Osteoblast (primary cell): Measurements from ENCODE around the gene THAP7. TPM values are rescaled to one million over a fixed set of nuclear protein-coding genes. Genes with fewer than 3 reads are reported as not detected.

Source experiments
- DNase-seq: peaks from one replicate; pipeline ENCODE4 v3.0.0; 2011; ENCODE audit warnings: low spot score, mixed read lengths; ENCODE audit not compliant: insufficient read length; ENCODE audit errors: missing footprints
- H2AFZ ChIP-seq: 2 replicates; pipeline ENCODE4 v1.6.0; 2011; ENCODE audit warnings: mild to moderate bottlenecking, low read length
- H3K27ac ChIP-seq: 2 replicates; pipeline ENCODE4 v1.5.1; 2011; ENCODE audit warnings: mild to moderate bottlenecking, low read depth, low read length, moderate library complexity
- H3K27me3 ChIP-seq: 2 replicates; pipeline ENCODE4 v1.6.0; 2012; ENCODE audit warnings: mild to moderate bottlenecking, control low read depth, inconsistent platforms, low read length, moderate library complexity; ENCODE audit not compliant: insufficient read depth
- H3K36me3 ChIP-seq: 2 replicates; pipeline ENCODE4 v1.5.1; 2011; ENCODE audit warnings: mild to moderate bottlenecking, low read length, control low read depth, moderate library complexity; ENCODE audit not compliant: insufficient read depth
- H3K4me1 ChIP-seq: 2 replicates; pipeline ENCODE4 v1.5.1; 2011; ENCODE audit warnings: mild to moderate bottlenecking, low read length, control low read depth, moderate library complexity; ENCODE audit not compliant: insufficient read depth
- H3K4me2 ChIP-seq: 2 replicates; pipeline ENCODE4 v1.6.0; 2011; ENCODE audit warnings: mild to moderate bottlenecking, low read length; ENCODE audit not compliant: insufficient read depth
- H3K4me3 ChIP-seq: fragments of 200-600 bp; sonication (generic); 3 replicates; pipeline ENCODE4 v1.5.1; 2012; ENCODE audit warnings: mild to moderate bottlenecking, low read length, inconsistent platforms; ENCODE audit not compliant: insufficient read depth
- H3K79me2 ChIP-seq: 2 replicates; pipeline ENCODE4 v1.6.0; 2012; ENCODE audit warnings: mild to moderate bottlenecking, low read length, control low read depth, inconsistent platforms; ENCODE audit not compliant: insufficient read depth
- H3K9me3 ChIP-seq: 2 replicates; pipeline ENCODE4 v1.5.1; 2011; ENCODE audit warnings: low read depth, low read length, control low read depth
- H4K20me1 ChIP-seq: 2 replicates; pipeline ENCODE4 v1.6.0; 2012; ENCODE audit warnings: mild to moderate bottlenecking, low read length, control low read depth; ENCODE audit not compliant: insufficient read depth
- total RNA-seq: library from RNA; depleted of rRNA; stranded (reverse); fragments of >200 nt; gene quantifications from 2 replicates; pipeline ENCODE4 v1.2.3, GENCODE V29; 2012
- TF ChIP-seq, protein P1 (sequence below): IDR thresholded peaks from 2 replicates; pipeline ENCODE4 v1.5.1; 2011; ENCODE audit warnings: mild to moderate bottlenecking, low read depth, low read length, moderate library complexity; ENCODE audit errors: extremely low read depth

Gene THAP7
- total RNA-seq, 1 donor: 24.2 TPM

DNA sequence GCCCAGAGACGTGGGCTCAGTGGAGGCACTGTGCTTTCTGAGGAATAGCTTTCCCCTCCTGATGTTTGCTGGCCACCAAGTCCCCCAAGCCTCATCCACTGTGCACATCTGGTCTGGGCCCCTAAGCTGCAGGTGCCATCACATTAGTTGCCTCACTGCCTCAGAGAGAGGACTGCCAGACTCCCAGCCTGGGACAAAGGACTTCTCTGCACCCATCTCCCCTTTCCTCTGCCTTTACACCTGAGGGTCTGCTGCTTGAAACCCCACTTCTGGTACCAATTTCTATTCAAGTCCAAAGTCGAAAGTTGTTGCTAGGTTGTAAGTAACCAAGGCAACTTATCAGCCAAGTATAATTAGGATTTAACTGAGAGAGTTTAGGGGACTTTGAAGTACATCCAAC, 23.5 kb downstream of the THAP7 start:
- Histone ChIP-seq H3K9me3 (peaks cover 7% of the 10 kb centered on the region), H3K4me3 (no peak overlapping the region), H3K36me3 (no peaks in the 10 kb centered on the region), H4K20me1 (no peaks in the 10 kb centered on the region), H3K4me2 (no peak overlapping the region), H3K27me3 (no peaks in the 10 kb centered on the region), H3K27ac (no peak overlapping the region), H3K4me1 (peaks cover 26% of the 10 kb centered on the region), H2AFZ (no peak overlapping the region), H3K79me2 (peaks cover 15% of the 10 kb centered on the region)
- TF ChIP-seq, protein P1, sequence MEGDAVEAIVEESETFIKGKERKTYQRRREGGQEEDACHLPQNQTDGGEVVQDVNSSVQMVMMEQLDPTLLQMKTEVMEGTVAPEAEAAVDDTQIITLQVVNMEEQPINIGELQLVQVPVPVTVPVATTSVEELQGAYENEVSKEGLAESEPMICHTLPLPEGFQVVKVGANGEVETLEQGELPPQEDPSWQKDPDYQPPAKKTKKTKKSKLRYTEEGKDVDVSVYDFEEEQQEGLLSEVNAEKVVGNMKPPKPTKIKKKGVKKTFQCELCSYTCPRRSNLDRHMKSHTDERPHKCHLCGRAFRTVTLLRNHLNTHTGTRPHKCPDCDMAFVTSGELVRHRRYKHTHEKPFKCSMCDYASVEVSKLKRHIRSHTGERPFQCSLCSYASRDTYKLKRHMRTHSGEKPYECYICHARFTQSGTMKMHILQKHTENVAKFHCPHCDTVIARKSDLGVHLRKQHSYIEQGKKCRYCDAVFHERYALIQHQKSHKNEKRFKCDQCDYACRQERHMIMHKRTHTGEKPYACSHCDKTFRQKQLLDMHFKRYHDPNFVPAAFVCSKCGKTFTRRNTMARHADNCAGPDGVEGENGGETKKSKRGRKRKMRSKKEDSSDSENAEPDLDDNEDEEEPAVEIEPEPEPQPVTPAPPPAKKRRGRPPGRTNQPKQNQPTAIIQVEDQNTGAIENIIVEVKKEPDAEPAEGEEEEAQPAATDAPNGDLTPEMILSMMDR: no peak
- no peak for DNase-seq

DNA sequence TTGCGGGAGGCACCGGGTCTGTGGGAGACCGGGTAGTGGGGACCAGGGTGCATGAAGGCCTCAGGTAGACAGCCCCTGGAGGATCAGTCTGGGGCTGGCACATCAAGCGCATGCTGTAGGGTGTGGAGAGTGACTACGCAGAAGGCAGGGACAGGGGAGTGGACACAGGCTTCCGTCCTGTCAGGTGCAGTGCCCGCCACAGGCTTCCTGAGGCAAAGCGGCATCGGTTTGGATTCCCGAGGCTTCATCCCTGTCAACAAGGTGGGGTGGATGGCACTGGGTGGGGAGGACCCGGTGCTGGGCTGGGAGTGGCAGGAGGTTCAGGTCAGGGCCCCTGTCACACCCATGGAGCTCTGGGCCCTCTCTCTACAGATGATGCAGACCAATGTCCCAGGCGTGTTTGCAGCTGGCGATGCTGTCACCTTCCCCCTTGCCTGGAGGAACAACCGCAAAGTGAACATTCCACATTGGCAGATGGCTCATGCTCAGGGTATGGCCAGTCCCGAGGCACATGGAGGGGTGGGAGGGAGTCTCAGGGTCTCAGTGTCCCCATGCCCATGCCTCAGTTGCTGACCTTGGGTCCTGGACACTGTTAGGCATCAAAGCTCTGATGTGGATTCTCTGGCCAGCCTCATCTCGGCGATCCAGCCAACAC, 24.3 kb downstream of the THAP7 start:
- TF ChIP-seq, protein P1: no peak
- H2AFZ ChIP-seq: no peak overlapping the region

DNA sequence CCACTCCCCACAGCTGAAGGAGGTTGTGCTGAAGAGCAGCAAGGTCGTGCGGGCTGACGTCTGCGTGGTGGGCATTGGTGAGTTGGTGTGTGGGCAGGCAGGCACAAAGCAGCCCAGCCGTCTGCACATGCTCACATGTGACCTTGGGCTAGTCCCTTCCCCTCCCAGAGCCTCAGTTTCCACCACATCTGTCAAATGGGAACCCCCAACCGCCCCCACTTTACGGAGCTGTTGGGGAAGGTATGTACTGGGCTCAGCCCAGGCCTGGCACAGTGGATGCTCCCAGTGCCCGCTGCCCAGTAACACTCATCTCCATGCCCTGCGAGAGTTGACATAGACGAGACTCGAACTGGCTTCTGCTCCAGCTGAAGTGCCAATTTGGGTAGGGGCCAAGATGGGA, 24.9 kb downstream of the THAP7 start:
- Histone ChIP-seq H2AFZ (no peak overlapping the region), H3K27ac (no peak overlapping the region), H3K4me2 (no peak overlapping the region), H3K36me3 (no peaks in the 10 kb centered on the region), H3K79me2 (peaks cover 2% of the 10 kb centered on the region), H3K27me3 (no peaks in the 10 kb centered on the region), H4K20me1 (no peaks in the 10 kb centered on the region), H3K9me3 (peaks cover 7% of the 10 kb centered on the region), H3K4me1 (peaks cover 17% of the 10 kb centered on the region), H3K4me3 (no peak overlapping the region)
- TF ChIP-seq, protein P1: no peak
- DNase-seq: no peak

More for the DNA sequence above, 24.3 kb downstream of the THAP7 start:
- no peaks in the 10 kb centered on the region for H3K36me3 ChIP-seq
- H3K27ac ChIP-seq: no peak overlapping the region
- H3K9me3 ChIP-seq: peaks cover 7% of the 10 kb centered on the region
- H3K27me3 ChIP-seq: no peaks in the 10 kb centered on the region
- no peaks in the 10 kb centered on the region for H4K20me1 ChIP-seq
- no peak overlapping the region for H3K4me3 ChIP-seq
- DNase-seq: no peak
- peaks cover 18% of the 10 kb centered on the region for H3K4me1 ChIP-seq
- H3K79me2 ChIP-seq: peaks cover 8% of the 10 kb centered on the region
- H3K4me2 ChIP-seq: no peak overlapping the region

DNA sequence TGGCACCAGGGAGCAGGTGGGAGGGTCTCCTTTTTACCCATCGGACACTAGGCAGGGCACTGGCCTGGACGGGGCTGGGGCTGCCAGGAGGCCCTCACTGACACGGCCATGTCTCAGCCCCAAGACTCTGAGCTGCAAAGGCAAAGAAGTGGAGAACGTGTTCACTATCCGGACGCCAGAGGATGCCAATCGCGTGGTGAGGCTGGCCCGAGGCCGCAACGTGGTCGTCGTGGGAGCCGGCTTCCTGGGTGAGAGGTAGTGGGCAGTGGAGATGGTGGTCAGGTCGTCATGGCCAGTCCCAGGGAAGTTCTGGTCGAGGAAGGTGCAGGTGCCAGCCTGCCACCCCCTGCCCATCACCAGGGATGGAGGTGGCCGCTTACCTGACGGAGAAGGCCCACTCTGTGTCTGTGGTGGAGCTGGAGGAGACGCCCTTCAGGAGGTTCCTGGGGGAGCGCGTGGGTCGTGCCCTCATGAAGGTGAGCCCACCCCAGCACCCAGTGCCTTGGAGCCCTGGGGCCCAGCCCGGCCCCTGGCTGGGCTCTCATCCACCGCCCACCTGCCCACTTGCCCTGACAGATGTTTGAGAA, 25.5 kb downstream of the THAP7 start:
- Histone ChIP-seq H3K36me3 (no peaks in the 10 kb centered on the region), H3K27me3 (no peaks in the 10 kb centered on the region), H3K4me1 (peaks cover 13% of the 10 kb centered on the region), H4K20me1 (no peaks in the 10 kb centered on the region), H3K4me2 (no peak overlapping the region), H2AFZ (no peak overlapping the region), H3K79me2 (no peaks in the 10 kb centered on the region), H3K27ac (no peak overlapping the region), H3K4me3 (no peak overlapping the region), H3K9me3 (peaks cover 7% of the 10 kb centered on the region)
- DNase-seq: no peak
- TF ChIP-seq, protein P1: no peak
